Neural progenitor cell (in vitro differentiated cells): ENCODE results near the gene TMEM254. TPM values are rescaled to one million over a fixed set of nuclear protein-coding genes. Genes with fewer than 3 reads are reported as not detected.
"Not testable (repeated sequence)": the region's sequence is repeated elsewhere in the genome, so short reads cannot be mapped to it uniquely, and the experiment has no call there.

Source experiments
- DNase-seq: peaks from one replicate; pipeline ENCODE4 v3.0.0-alpha.2; 2016; ENCODE audit warnings: low spot score
- H2AFZ ChIP-seq: fragments of 200-600 bp; sonication (generic); replicated peaks from 2 replicates; pipeline ENCODE4 v1.6.1; 2016; ENCODE audit warnings: antibody characterized with exemption
- H3F3A ChIP-seq: fragments of 200-600 bp; sonication (generic); 2 replicates; pipeline ENCODE4 v1.6.1; 2016; ENCODE audit warnings: antibody characterized with exemption, low read depth
- H3K27ac ChIP-seq: fragments of 200-600 bp; sonication (generic); 2 replicates; pipeline ENCODE4 v1.5.1; 2016; ENCODE audit warnings: mild to moderate bottlenecking
- H3K27me3 ChIP-seq: fragments of 200-600 bp; sonication (generic); 2 replicates; pipeline ENCODE4 v1.6.1; 2016; ENCODE audit warnings: mild to moderate bottlenecking, moderate library complexity
- H3K36me3 ChIP-seq: fragments of 200-600 bp; sonication (generic); 2 replicates; pipeline ENCODE4 v1.5.1; 2016
- H3K4me1 ChIP-seq: fragments of 200-600 bp; sonication (generic); 2 replicates; pipeline ENCODE4 v1.6.1; 2016; ENCODE audit warnings: mixed run types
- H3K4me2 ChIP-seq: fragments of 200-600 bp; sonication (generic); 2 replicates; pipeline ENCODE4 v1.6.1; 2016
- H3K4me3 ChIP-seq: fragments of 200-600 bp; sonication (generic); 2 replicates; pipeline ENCODE4 v1.5.1; 2016
- H3K79me2 ChIP-seq: fragments of 200-600 bp; sonication (generic); 2 replicates; pipeline ENCODE4 v1.6.1; 2016; ENCODE audit warnings: low read depth
- H3K9ac ChIP-seq: fragments of 200-600 bp; sonication (generic); 2 replicates; pipeline ENCODE4 v1.6.1; 2016
- H3K9me3 ChIP-seq: fragments of 200-600 bp; sonication (generic); 2 replicates; pipeline ENCODE4 v1.5.1; 2016; ENCODE audit warnings: low read depth
- H4K20me1 ChIP-seq: fragments of 200-600 bp; sonication (generic); 2 replicates; pipeline ENCODE4 v1.6.1; 2016; ENCODE audit warnings: low read depth
- H3K27ac Mint-ChIP-seq: 3 replicates; pipeline ENCODE4 v1.8.0; 2021; ENCODE audit warnings: mixed read lengths
- H3K27me3 Mint-ChIP-seq: 2 replicates; pipeline ENCODE4 v1.8.0; 2022; ENCODE audit warnings: low read depth, mild to moderate bottlenecking, inconsistent platforms, moderate library complexity, mixed read lengths; ENCODE audit not compliant: insufficient read depth
- H3K36me3 Mint-ChIP-seq: 3 replicates; pipeline ENCODE4 v1.8.0; 2021; ENCODE audit warnings: mixed read lengths
- H3K4me1 Mint-ChIP-seq: 3 replicates; pipeline ENCODE4 v1.8.0; 2021; ENCODE audit warnings: mixed read lengths
- H3K4me3 Mint-ChIP-seq: 3 replicates; pipeline ENCODE4 v1.8.0; 2021; ENCODE audit warnings: mild to moderate bottlenecking, moderate library complexity, mixed read lengths
- H3K9me3 Mint-ChIP-seq: 3 replicates; pipeline ENCODE4 v1.8.0; 2020; ENCODE audit warnings: mixed read lengths
- CTCF ChIP-seq: fragments of 200-600 bp; sonication (generic); IDR thresholded peaks from 2 replicates; pipeline ENCODE4 v1.5.1; 2017; ENCODE audit warnings: antibody characterized with exemption, mild to moderate bottlenecking
- EZH2 ChIP-seq: fragments of 200-600 bp; sonication (generic); IDR thresholded peaks from 2 replicates; pipeline ENCODE4 v1.6.1; 2017; ENCODE audit warnings: antibody characterized with exemption, mild to moderate bottlenecking, moderate library complexity
- EZH2phosphoT487 ChIP-seq: fragments of 200-600 bp; sonication (generic); IDR thresholded peaks from 2 replicates; pipeline ENCODE4 v1.6.1; 2017; ENCODE audit warnings: antibody characterized with exemption
- total RNA-seq: library from RNA; depleted of rRNA; stranded (reverse); fragments of >200 nt; gene quantifications from 2 replicates; pipeline ENCODE4 v1.2.3, GENCODE V29; 2015; ENCODE audit warnings: low replicate concordance

The TMEM254 gene
- total RNA-seq, 1 donor from 2014 or later = 34.6 TPM

DNA sequence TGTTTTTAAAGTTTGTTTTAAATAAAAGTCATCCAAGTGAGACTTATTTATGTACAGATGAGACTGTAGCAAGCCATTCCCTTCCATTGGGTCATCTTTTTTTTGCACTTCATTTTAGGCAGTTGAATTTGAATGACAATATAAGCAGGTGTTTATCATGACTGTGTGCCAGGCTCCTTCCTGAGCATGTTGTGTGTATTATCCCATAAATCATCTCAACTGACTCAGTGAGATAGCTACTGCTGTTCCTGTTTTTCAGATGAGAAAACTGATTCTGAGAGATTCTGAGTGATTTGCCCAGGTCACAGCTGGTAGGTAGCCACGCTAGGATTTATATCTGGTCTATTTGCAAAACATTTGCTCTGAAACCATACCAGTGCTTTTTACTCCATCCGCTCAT lies 11.7 kb downstream of the TMEM254 start:
- H3K27me3 ChIP-seq = no peaks in the 10 kb centered on the region
- H3K27ac ChIP-seq = no peak overlapping the region
- no peak overlapping the region for H3K9ac ChIP-seq

DNA sequence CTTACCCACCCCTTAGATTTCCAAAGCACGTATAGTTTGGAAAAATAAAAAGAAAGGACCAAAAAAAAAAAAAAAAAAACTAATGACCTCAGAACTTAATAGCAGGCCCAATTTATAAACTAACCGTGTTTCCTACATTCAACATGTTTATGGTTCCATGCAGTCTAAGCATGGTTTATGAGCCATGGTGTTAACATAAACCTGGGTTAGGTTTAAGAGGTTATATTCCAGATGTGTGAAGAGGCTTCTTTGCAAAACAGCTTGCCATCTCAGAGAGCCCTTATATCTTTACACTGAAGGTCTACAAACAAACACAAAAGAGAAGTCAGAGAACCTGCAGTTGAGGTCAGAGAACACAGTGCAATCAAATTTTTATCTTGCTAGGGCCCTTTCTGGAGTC lies 15.8 kb downstream of the TMEM254 start:
- DNase-seq = no peak
- no peaks in the 10 kb centered on the region for H3K27me3 ChIP-seq
- no peaks in the 10 kb centered on the region for H3K9me3 ChIP-seq
- H3K79me2 ChIP-seq = no peaks in the 10 kb centered on the region
- no peaks in the 10 kb centered on the region for H3K36me3 ChIP-seq
- no peak for TF ChIP-seq CTCF
- TF ChIP-seq EZH2phosphoT487 = no peak
- no peak for TF ChIP-seq EZH2
- no peaks in the 10 kb centered on the region for H3F3A ChIP-seq
- Mint-ChIP-seq H3K9me3 (no peaks in the 10 kb centered on the region), H3K36me3 (no peaks in the 10 kb centered on the region), H3K4me3 (no peak overlapping the region), H3K27me3 (no peaks in the 10 kb centered on the region), H3K4me1 (no peaks in the 10 kb centered on the region), H3K27ac (no peak overlapping the region)
- H3K9ac ChIP-seq = no peak overlapping the region
- no peaks in the 10 kb centered on the region for H3K4me1 ChIP-seq
- H3K4me3 ChIP-seq = no peak overlapping the region
- H3K27ac ChIP-seq = no peak overlapping the region
- H2AFZ ChIP-seq = no peak overlapping the region
- no peak overlapping the region for H3K4me2 ChIP-seq
- no peaks in the 10 kb centered on the region for H4K20me1 ChIP-seq

More for the DNA sequence above, 11.7 kb downstream of the TMEM254 start:
- Histone ChIP-seq H3K9me3 (no peaks in the 10 kb centered on the region), H2AFZ (no peak overlapping the region), H3K4me2 (no peak overlapping the region), H3K4me1 (no peaks in the 10 kb centered on the region), H4K20me1 (no peaks in the 10 kb centered on the region), H3F3A (no peaks in the 10 kb centered on the region), H3K79me2 (no peaks in the 10 kb centered on the region), H3K4me3 (no peak overlapping the region), H3K36me3 (no peaks in the 10 kb centered on the region)
- no peaks in the 10 kb centered on the region for H3K4me1 Mint-ChIP-seq
- no peaks in the 10 kb centered on the region for H3K9me3 Mint-ChIP-seq
- no peak overlapping the region for H3K4me3 Mint-ChIP-seq
- H3K36me3 Mint-ChIP-seq = no peaks in the 10 kb centered on the region
- no peaks in the 10 kb centered on the region for H3K27me3 Mint-ChIP-seq
- TF ChIP-seq EZH2phosphoT487 (no peak), CTCF (no peak), EZH2 (no peak)
- DNase-seq = no peak
- H3K27ac Mint-ChIP-seq = no peak overlapping the region

DNA sequence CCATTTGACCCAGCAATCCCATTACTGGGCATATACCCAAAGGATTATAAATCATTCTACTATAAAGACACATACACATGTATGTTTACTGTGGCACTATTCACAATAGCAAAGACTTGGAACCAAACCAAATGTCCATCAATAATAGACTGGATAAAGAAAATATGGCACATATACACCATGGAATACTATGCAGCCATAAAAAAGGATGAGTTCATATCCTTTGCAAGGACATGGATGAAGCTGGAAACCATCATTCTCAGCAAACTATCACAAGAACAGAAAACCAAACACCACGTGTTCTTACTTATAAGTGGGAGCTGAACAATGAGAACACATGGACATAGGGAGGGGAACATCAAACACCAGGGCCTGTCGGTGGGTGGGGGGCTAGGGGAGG lies 19.8 kb downstream of the TMEM254 start:
- H4K20me1 ChIP-seq, H3K4me2 ChIP-seq, H3F3A ChIP-seq, H3K27me3 ChIP-seq, H2AFZ ChIP-seq, H3K27ac ChIP-seq, H3K36me3 ChIP-seq, H3K9ac ChIP-seq, H3K79me2 ChIP-seq, H3K4me3 Mint-ChIP-seq, H3K9me3 ChIP-seq, DNase-seq, H3K9me3 Mint-ChIP-seq, H3K36me3 Mint-ChIP-seq, H3K4me3 ChIP-seq, H3K27ac Mint-ChIP-seq, H3K27me3 Mint-ChIP-seq, H3K4me1 ChIP-seq, H3K4me1 Mint-ChIP-seq: not testable (repeated sequence)

DNA sequence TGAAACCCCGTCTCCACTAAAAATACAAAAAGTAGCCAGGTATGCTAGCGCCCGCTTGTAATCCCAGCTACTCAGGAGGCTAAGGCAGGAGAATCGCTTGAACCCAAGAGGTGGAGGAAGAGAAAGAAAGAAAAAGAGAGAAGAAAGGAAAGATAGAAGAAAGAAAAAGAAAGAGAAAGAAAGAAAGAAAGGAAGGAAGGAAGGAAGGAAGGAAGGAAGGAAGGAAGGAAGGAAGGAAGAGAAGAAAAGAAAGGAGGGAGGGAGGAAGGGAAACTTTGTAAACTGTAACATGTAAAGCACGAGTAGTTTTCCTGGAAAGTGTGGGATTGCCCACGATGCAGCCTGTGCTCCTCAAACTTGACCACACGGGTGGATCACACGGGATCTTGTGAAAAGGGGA lies 20.8 kb downstream of the TMEM254 start:
- not testable (repeated sequence) for H3F3A ChIP-seq, H3K27ac ChIP-seq, H3K4me3 ChIP-seq, H3K9me3 Mint-ChIP-seq, H3K27me3 Mint-ChIP-seq, H3K4me1 Mint-ChIP-seq, H4K20me1 ChIP-seq, H3K79me2 ChIP-seq, H3K4me3 Mint-ChIP-seq, H3K36me3 Mint-ChIP-seq, H3K27me3 ChIP-seq, H3K27ac Mint-ChIP-seq, H3K4me2 ChIP-seq, H3K36me3 ChIP-seq, H3K4me1 ChIP-seq, H3K9ac ChIP-seq, H3K9me3 ChIP-seq, DNase-seq, H2AFZ ChIP-seq
